Stimulated activated naive CD4-positive, alpha-beta T cell treated with Interleukin-2 at 50 U/mL for 16 hours (primary cell): Measurements from ENCODE around the gene C5AR2.
A peak's percentile ranks its signal among the peaks of the same experiment; 100 is the strongest.
"Not testable (repeated sequence)": the region's sequence is repeated elsewhere in the genome, so short reads cannot be mapped to it uniquely, and the experiment has no call there.

ENCODE experiments used
- DNase-seq: peaks from one replicate; lab custom pipeline; 2025; lab: John Stamatoyannopoulos, UW

The C5AR2 gene

DNA sequence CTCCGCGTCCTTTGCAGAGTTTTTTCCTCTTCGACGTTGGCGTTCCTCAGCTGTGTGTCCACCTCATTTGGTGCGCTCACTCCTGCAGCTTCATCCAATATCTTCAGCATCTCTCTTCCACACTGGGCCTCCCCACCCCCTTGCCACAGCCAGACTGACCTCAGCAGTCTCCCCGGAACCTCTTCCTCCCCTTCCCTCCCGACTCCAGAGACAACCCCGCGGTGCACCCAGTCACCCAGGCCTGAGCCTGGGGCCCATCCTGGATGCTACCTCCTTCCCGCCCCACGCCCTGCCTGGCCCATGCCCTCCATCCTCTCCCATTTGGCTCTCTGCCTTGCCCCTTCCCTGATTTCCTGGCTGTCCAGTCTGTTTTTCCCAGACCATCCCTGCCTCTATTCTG, 8.1 kb upstream of the C5AR2 start:
- DNase-seq: no peak

DNA sequence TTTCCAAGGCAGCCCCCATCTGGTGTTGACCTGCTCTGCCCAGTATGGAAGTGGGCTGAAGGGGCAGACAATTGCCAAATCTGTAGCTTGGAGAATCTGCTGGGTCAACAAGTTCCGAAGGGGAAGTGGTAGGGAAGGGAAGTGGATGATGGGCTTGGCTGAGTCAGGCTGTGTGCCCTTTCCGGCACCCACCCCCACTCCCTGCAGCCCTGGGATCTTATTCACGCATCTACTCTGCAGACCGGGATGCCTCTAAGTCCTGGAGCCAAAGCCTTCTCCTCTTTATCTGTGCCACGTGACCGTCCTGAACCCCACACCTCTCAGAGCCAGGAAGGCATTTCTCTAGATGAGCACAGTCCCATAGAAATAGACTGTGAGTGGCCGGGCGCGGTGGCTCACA, 7.5 kb upstream of the C5AR2 start:
- DNase-seq: no peak

DNA sequence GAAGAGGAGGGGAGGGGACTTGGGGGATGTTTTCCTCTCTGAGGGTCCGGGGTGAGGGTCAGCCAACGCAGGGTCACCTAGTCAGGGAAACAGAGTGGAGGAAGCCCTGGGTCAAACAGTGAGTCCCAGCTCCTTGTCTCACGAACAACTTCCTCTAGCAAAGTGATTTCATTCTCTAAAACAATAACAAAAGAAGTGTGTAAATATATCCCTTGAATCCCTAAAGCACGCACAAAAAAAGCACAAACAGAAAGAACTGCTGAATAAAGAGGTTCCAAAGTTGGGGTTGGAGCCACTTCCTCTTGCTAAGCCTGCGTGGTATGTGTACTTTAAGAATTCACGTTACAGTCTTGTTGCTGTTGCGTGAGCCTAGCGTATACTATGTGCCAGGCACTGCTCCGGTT, 1.5 kb upstream of the C5AR2 start:
- no peak for DNase-seq

DNA sequence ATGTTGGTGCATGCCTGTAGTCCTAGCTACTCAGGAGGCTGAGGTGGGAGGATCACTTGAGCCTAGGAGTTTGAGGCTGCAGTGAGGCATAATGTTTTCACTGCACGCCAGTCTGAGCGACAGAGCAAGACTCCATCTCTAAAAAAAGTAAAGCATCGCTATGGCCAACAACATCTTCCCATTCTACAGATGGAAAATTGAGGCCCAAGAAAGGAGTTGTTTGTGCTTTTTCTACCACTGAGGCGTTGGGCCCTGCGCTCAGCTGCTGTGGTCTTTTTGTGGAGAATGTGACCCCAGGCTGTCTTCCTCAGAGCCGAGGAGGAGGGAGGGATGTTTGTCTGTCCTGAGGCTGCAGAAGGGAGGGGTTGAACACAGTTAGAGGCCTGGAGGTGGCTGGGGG, 485 bp upstream of the C5AR2 start:
- no peak for DNase-seq

DNA sequence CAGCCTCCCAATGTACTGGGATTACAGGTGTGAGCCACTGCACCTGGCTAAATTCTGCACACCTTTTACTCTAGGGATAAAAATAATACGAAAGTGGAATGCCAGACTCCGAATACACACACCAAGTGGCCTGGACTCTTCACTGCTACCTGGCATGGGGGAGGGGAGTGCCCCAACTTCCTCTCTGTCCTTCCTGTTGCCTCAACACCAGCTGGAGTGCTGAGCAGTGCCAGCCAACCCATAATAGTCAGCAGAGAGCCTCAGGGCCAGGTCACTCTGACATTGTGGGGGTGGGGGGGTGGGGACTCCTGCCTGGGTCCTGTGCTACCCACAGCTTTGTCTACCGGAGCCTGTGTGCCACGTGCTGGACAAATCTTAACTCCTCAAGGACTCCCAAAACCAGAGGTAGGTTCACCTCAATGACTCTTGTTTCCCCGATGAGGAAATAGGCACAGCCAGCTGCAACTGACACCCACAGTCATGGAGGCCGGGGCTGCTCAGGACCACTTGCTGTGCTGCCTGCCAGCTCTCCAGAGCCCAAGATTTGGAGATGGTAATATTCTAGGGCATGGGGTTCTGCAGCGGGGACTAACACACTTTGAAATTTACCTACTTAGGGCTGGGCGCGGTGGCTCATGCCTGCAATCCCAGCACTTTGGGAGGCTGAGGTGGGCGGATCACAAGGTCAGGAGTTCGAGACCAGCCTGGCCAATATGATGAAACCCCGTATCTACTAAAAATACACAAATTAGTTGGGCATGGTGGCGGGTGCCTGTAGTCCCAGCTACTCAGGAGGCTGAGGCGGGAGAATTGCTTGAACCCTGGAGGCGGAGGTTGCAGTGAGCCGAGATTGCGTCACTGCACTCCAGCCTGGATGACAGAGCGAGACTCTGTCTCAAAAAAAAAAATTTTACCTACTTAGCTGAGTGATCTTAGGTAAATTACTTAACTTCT, 5.1 kb downstream of the C5AR2 start:
- DNase-seq: not testable (repeated sequence)

DNA sequence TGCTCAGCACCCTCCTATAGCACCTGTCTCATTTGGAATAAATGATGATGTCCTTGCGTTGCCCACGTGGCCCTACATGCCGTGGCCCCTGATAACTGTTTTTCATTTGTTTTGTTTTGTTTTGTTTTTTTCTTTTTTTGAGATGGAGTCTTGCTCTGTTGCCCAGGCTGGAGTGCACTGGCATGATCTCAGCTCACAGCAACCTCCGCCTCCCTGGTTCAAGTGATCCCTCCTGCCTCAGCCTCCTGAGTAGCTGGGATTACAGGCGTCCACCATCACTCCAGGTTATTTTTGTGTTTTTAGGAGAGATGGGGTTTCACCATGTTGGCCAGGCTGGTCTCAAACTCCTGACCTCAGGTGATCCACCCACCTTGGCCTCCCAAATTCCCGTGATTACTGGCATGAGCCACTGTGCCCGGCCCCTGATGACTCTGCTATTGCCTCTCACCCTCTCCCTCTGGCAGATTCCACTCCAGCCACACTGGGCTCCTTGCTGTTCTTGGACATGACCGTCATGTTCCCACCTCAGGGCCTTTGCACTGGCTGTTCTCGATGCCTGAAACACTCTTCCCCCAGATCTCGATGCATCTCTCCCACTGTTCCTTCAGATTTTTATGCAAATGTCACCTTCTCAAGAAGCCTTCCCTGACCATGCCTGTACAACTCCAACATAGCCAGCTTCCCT, 7.4 kb downstream of the C5AR2 start:
- no peak for DNase-seq

DNA sequence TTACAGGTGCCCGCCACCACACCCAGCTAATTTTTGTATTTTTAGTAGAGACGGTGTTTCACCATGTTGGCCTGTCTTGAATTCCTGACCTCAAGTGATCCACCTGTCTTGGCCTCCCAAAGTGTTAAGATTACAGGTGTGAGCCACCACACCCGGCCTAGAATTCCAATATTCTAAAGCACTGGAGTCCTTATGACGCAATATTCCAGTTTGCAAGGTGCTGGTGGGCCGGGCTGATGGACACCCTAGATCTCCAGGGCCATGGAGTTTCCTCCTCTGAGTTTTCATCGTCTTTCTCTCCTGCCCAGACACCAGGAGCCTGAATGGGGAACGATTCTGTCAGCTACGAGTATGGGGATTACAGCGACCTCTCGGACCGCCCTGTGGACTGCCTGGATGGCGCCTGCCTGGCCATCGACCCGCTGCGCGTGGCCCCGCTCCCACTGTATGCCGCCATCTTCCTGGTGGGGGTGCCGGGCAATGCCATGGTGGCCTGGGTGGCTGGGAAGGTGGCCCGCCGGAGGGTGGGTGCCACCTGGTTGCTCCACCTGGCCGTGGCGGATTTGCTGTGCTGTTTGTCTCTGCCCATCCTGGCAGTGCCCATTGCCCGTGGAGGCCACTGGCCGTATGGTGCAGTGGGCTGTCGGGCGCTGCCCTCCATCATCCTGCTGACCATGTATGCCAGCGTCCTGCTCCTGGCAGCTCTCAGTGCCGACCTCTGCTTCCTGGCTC, 8.7 kb downstream of the C5AR2 start:
- no peak for DNase-seq

DNA sequence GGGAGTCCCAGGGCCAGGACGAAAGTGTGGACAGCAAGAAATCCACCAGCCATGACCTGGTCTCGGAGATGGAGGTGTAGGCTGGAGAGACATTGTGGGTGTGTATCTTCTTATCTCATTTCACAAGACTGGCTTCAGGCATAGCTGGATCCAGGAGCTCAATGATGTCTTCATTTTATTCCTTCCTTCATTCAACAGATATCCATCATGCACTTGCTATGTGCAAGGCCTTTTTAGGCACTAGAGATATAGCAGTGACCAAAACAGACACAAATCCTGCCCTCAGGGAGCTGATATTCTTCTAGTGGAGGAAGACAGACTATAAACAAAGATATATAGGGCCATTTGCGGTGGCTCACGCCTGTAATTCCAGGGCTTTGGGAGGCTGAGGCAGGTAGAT, 9.8 kb downstream of the C5AR2 start:
- DNase-seq: no peak

DNA sequence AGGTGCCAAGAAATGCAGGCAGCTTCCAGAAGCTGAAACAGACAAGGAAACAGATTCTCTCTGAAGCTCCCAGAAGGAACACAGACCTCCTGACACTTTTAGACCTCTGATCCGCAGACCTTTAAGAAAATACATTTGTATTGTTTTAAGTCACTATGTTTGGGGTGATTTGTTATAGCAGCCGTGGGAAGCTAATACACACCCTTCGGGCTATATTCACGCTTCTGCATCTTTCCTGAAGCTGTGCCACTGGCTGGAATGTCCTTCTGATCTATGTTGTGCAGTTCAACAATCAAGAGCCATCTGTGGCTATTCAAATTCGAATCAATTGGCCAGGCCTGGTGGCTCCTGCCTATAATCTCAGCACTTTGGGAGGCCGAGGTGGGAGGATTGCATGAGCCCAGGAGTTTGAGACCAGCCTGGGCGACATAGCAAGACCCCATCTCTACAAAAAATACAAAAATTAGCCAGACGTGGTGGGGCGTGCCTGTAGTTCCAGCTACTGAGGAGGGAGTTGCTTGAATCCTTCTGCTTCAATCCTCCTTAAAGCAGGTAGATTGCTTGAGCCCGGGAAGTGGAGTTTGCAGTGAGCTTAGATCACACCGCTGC, 11.3 kb downstream of the C5AR2 start:
- DNase-seq: no peak

DNA sequence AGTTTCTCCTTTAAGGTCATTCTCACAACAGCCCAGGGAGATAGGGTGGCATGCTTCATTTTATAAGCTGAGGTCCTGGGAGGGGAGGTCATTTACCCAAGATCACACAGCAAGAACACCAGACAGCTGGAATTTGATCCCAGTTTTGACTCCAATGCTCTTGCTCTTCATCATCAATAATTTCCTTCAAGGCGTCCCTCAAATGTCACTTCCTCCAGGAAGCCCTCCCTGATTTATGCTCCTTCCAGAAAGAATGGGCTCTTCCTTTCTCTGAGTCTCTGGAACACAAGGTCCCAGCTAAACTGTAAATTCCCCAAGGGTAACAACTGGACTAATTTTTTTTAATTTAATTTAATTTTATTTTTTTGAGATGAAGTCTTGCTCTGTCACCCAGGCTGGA, 12.4 kb downstream of the C5AR2 start:
- DNase-seq: no peak

DNA sequence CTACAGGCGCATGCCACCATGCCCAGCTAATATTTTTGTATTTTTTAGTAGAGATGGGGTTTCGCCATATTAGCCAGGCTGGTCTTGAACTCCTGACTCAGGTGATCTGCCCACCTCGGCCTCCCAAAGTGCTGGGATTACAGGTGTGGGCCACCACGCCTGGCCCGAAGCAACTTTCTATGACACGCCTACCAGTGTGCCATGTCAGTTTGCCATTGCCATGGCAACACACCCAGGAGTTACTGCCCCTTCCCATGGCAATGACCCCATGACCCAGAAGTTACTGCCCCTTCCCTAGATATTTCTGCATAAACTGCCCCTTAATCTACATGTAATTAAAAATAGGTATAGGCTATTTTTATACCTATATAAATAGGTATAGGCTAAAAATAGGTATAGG, 14.0 kb downstream of the C5AR2 start:
- not testable (repeated sequence) for DNase-seq

DNA sequence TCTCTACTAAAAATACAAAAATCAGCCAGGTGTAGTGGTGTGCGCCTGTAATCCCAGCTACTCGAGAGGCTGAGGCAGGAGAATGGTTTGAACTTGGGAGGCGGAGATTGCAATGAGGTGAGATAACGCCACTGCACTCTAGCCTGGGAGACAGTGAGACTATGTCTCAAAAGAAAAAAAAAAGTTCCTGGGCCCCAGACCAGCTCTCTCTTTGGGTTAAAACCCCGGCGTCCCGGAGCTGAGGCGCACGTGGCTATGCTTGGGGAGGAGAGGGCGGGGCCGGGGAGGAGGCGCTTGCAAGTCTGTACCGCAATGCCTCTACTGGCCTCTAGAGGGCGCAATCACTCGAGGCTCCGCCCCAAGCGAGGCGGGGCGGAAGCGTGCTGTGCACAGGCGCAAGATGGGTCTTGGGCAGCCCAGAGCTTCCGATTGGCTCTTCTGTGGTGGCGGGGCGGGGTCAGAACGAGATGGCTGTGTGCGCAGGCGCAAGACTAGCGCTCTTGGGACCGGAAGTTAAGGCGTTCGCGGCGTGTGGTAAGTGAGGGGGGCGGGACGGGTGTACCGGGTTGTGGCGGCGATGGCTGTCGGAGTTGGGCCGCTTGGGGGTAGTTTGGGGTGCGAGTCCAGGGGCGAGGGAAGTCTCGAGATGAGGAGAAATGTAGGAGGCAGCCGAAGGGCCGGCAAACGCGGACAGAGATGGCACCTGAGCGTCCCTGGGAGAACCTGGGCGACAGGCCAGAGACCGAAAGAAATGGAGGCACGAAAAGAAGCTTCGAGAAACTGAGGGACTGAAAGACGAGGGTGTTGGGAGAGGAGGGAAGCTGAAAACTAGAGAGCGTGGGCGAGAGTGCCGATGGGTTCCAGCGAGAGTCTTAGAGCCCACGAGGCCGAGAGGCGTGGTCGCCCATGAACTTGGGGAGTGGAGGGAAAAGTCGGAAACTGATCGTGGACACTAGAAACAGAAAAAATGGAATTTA, 17.1 kb downstream of the C5AR2 start, which contains the start of gene DHX34:
DHX34 (plus strand) TSS at position 497 of the 977 bp plus-strand sequence. CDS start 3,716 bp downstream, outside the sequence.
- DNase-seq: peak; percentile 96

DNA sequence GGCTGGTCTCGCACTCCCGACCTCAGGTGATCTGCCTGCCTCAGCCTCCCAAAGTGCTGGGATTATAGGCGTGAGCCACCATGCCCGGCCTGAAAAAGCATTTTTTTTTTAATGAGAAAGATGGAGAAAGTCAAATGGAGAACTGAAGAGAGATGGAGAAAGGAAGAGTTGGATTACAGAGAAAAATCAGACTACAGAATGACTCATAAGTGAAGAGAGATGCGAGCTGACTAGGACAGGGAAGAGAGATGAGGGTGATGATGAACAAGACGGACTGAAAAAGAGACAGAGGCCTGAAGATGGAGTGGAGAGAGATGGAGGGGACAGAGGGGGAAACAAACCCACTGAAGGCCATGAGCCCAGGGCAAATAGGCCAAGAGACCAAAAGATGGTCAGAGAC, 18.7 kb downstream of the C5AR2 start:
- no peak for DNase-seq

DNA sequence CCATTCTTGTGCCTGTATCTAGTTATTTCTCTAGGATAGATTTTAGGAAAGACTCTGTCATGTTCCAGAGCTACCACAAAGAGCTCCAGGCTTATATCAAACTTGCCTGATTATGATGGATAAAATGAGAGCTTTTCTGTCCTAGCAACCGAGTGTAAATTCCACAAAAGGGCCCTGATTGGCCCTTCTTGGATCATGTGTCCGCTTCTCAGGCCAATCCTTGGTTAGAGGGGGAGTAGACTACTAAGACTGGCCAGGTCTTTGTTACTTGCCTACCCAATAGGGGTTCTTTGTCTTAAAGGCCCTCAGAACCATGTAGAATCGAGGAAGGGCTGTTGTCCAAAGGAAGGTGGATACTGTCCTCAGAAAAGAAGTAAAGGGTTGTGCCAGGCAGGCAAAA, 19.6 kb downstream of the C5AR2 start:
- no peak for DNase-seq

DNA sequence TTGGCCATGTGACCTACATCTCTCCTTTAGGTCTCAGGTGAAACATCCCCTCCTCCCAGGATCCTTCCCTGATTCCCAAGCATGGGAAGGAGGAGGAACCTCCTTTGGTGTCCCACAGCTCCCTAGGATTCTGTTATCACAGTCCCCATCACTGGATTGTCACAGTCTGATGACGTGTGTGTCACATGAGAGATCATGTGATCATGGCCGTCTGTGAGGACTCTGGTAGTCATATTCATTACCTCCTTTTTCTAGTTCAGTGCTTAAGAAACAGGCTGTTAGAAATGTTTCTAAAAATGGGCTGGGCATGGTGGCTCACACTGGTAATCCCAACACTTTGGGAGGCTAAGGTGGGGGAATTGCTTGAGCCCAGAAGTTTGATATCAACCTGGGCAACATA, 20.1 kb downstream of the C5AR2 start:
- DNase-seq: no peak

DNA sequence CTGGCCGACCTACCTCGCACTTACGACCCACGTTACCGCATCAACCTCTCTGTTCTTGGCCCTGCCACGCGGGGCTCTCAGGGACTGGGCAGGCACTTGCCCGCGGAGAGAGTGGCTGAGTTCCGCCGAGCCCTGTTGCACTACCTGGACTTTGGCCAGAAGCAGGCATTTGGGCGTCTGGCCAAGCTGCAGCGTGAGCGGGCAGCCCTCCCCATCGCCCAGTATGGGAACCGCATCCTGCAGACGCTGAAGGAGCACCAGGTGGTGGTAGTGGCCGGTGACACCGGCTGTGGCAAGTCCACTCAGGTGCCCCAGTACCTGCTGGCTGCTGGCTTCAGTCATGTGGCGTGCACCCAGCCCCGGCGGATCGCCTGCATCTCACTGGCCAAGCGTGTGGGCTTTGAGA, 21.3 kb downstream of the C5AR2 start:
- DNase-seq: no peak

DNA sequence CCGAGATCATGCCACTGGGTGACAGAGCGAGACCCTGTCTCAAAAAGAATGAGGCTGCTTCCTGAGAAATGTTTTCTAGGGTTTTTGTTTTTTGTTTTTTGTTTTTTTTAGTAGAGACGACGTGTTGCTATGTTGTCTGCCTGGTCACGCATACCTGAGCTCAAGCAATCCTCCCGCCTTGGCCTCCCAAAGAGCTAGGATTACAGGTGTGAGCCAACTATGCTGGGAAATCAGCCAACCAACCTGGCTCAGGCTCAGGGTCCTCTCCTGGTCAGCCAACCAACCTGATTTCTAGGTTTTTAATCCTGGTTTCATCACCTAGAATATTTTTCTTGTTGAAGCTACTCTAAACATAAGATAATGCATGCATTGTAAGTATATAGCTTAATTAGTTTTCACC, 24.9 kb downstream of the C5AR2 start:
- no peak for DNase-seq

DNA sequence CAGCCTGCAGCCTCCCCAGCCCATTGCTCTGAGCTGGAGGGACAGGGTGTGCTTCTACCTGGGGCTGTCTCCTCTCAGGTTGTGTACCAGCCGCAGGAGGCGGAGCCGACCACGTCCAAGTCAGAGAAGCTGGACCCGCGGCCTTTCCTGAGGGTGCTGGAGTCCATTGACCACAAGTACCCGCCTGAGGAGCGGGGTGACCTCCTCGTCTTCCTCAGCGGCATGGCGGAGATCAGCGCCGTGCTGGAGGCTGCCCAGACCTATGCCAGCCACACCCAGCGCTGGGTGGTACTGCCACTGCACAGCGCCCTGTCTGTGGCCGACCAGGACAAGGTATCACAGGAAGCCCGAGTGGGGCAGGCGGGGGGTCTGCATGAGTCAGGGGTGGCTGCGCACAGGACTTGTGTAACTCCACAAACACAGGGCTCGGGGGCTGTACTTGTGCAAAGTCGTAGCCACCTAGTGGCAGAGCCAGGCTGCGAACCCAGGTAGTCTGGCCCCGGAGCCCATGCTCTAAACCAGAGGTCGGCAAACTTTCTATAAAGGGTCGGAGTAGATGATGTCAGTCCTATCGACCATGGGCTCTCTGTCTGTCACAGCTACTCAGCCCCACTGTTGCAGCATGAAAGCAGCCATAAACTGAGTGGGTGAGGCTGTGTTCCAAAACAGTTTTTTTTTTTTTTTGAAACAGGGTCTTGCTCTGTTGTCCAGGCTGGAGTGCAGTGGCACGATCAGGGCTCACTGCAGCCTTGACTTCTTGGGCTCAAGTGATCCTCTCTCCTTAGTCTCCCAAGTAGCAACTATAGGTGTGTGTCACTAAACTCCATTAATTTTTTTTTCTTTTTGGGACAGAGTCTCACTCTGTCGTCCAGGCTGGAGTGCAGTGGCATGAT, 26.1 kb downstream of the C5AR2 start:
- no peak for DNase-seq

DNA sequence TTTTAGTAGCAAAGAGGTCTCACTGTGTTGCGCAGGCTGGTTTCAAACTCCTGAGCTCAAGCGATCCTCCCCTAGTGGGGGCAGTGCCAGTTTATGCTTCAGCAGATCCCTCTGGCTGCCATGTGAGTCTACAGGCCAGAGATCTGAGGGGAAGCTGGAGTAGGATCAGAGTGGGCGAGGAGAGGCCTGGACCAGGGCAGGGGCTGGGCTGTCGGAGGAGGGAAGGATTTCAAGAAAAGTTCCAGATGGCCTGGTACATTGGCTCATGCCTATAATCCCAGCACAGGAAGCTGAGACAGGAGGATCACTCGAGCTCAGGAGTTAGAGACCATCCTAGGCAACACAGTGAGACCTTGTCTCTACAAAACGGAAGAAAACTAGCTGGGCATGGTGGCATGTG, 27.0 kb downstream of the C5AR2 start:
- no peak for DNase-seq

DNA sequence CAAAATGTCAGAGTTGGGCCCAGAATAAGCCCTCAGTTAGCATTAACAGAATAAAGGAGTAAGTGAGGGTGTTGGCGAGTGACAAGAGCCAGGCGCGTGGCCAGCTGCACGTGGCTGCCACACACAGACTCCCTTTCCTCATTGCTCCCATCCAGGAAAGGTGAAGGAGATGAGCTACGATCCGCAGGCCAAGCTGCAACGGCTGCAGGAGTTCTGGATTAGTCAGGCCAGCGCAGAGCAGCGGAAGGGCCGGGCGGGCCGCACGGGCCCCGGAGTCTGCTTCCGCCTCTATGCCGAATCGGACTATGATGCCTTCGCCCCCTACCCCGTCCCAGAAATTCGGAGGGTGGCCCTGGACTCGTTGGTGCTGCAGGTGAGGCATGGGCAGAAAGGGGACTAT, 30.3 kb downstream of the C5AR2 start:
- DNase-seq: no peak
